Measurements from ENCODE around the gene MYO1H.

The MYO1H gene

GRCh38 chr12:109475121-109475520, 127.4 kb downstream of the MYO1H start:
- DNase-seq (ENCODE audit: low spot score), result no peak

GRCh38 chr12:109475993-109476806, 128.5 kb downstream of the MYO1H start:
- DNase-seq (ENCODE audit: low spot score), result no peak

- no peak for DNase-seq (ENCODE audit: low spot score)
Measured at GRCh38 chr12:109476807-109477184, 129.1 kb downstream of the MYO1H start.

GRCh38 chr12:109477185-109477962, 129.7 kb downstream of the MYO1H start, which contains the start of the genes KCTD10 and UBE3B:
TSS of gene KCTD10 (minus strand) at chr12:109477300. CDS start at chr12:109477262, 38 bp downstream.
TSS of gene UBE3B (plus strand) at chr12:109477634. CDS start at chr12:109483552, 5,918 bp downstream.
- peak; percentile 92 for DNase-seq (ENCODE audit: low spot score)

GRCh38 chr12:109477963-109478315, 130.2 kb downstream of the MYO1H start:
- no peak for DNase-seq (ENCODE audit: low spot score)

- DNase-seq (ENCODE audit: low spot score), result no peak
Measured at GRCh38 chr12:109479761-109480160, 132.1 kb downstream of the MYO1H start.

DNA sequence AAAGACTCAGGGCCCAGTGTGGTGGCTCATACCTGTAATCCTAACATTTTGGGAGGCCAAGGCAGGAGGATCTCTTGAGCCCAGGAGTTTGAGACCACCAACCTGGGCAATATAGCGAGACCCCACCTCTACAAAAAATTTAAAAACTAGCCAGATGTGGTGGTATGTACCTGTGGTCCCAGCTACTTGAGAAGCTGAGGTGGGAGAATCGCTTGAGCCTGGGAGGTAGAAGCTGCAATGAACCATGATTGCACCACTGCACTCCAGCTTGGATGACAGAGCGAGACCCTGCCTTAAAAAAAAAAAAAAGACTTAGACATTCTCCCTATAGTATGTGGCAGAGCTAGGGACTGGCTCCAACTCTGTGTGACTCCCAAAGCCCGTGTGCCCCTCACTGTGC, 132.7 kb downstream of the MYO1H start:
- DNase-seq (ENCODE audit: low spot score), result no peak

DNA sequence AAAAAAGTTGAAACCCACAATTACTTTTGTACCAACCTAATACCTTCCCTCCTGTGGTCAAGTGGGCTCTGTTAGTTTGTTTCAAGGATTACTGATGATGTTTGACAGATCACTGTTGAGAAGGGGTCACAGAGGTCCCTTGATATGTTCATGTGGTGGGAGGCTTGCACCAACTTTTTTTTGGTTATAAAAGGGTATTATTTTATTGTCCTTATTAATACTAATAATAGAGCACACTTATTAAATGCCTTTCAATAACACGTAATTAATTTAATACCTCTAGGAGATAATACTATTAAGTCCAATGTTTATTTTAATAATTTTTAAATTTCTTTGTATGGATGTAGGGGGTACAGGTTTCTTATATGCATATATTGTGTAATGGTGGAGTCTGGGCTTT, 134.2 kb downstream of the MYO1H start:
- DNase-seq (ENCODE audit: low spot score), result no peak

DNA sequence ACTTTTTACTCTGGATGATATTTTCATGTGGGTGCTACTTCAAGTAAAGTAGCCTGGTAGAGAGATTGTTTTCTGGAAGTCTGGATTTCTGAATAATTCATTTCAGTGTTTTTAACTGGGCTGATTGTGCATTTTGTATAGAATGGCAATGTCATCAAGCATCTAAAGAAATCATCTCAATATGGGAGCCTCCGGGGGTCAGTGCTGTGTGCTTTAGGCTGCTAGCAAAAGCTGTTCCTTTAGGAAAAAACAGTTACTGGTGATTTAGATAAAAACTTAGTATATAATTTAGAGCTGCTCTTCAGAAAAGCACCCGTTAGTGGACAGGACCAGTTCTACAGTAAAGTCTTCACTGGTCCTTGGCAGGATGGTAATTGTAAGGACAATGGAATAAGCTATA, 134.8 kb downstream of the MYO1H start:
- DNase-seq (ENCODE audit: low spot score), result no peak

- no peak for DNase-seq (ENCODE audit: low spot score)
Measured at GRCh38 chr12:109482894-109483293, 135.2 kb downstream of the MYO1H start.

DNA sequence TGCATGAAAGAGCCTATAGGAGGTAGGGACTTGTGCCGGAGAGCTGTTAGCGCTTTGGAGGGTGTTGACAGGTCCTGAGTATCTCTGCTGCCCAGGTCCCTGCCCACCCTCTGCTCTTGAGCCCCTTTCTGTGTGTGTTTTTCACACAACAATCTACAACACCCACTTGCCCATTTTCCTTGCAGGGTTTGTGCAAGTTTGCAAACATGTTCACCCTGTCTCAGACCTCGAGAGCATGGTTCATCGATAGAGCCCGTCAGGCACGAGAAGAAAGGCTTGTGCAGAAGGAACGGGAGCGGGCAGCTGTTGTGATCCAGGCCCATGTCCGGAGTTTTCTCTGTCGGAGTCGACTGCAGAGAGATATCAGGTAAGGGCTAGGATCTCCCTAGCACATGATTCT, 135.6 kb downstream of the MYO1H start:
- no peak for DNase-seq (ENCODE audit: low spot score)

GRCh38 chr12:109485201-109485600, 137.5 kb downstream of the MYO1H start:
- no peak for DNase-seq (ENCODE audit: low spot score)

- no peak for DNase-seq (ENCODE audit: low spot score)
Measured at GRCh38 chr12:109487181-109488050, 139.7 kb downstream of the MYO1H start.

DNA sequence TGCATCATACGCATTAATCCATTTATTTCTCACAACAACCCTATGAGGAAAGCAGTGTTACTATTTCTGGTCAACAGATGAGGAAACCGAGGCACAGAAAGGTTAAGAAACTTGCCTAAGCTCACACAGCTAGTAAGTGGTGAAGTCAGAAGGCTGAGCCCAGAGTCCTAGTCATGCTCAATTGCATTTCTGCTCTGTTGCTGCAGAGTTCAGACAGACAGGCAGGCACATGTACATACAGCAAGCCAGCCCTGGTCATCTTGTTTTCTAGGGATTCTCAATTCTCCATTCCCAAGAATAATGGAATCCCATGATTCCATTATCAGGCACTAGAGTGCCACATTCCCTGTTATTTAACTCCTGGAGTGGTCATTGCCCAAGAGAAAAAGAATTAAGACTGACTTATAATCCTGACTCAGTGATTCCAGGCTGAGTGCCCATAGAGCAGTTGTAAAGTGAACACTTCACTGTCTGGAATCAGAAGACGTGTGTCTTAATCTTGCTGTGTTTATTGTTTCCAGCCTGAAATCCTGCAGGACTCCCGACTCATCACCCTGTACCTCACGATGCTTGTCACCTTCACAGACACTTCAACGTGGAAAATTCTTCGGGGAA, 140.5 kb downstream of the MYO1H start:
- DNase-seq (ENCODE audit: low spot score), result no peak

- no peak for DNase-seq (ENCODE audit: low spot score)
Measured at GRCh38 chr12:109489016-109489954, 141.6 kb downstream of the MYO1H start.

GRCh38 chr12:109489955-109490565, 142.4 kb downstream of the MYO1H start:
- DNase-seq (ENCODE audit: low spot score), result no peak

- no peak for DNase-seq (ENCODE audit: low spot score)
Measured at GRCh38 chr12:109491671-109492070, 144.0 kb downstream of the MYO1H start.

DNA sequence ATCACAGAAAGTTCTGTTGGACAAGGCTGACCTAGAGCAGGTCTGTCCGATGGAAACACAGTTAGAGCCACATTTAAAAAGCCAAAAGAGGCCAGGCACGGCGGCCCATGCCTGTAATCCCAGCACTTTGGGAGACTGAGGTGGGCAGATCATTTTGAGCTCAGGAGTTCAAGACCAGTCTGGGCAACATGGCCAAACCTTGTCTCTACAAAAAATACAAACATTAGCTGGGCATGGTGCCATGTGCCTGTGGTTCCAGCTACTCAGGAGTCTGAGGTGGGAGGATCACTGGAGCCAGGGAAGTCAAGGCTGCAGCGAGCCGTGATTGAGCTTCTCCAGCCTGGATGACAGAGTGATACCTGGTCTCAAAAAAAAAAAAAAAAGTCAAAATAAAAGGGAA, 144.7 kb downstream of the MYO1H start:
- DNase-seq (ENCODE audit: low spot score), result no peak

DNA sequence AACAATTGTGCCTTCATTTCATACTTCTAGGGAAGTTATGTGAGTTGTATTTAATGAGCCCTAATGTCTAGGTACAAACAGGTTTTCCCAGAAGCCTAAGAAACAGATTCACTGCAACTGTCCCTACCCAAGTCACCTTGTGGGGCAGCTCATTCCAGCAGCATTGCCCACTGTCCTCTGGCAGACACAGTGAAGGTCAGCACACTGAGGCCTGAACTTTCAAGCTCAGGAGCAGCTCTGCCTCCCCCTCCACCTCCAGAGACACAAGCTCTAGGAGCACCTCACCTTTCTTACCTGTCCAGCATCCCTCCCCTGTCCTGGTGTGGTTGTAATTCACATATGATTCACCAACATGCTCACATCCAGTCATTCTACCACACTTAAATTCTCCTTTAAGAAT, 145.4 kb downstream of the MYO1H start:
- DNase-seq (ENCODE audit: low spot score), result no peak

GRCh38 chr12:109493938-109494337, 146.2 kb downstream of the MYO1H start:
- DNase-seq (ENCODE audit: low spot score), result no peak

Measured in germinal center (tissue), 1 donor.